H1 (cell line): ENCODE measurements around the gene DEDD. TPM values are rescaled to one million over a fixed set of nuclear protein-coding genes. Genes with fewer than 3 reads are reported as not detected.

Experiments
- CHD2 ChIP-seq: IDR thresholded peaks from 2 replicates; pipeline ENCODE4 v1.6.1; 2012; ENCODE audit warnings: low read length, improper control_type of control experiment
- EGR1 ChIP-seq: IDR thresholded peaks from 2 replicates; pipeline ENCODE4 v1.6.1; 2011; ENCODE audit warnings: low read depth, low read length, borderline replicate concordance
- FOSL1 ChIP-seq: IDR thresholded peaks from 2 replicates; pipeline ENCODE4 v1.6.1; 2011; ENCODE audit warnings: mild to moderate bottlenecking, low read depth, low read length, moderate library complexity; ENCODE audit not compliant: insufficient read depth
- GABPA ChIP-seq: IDR thresholded peaks from 2 replicates; pipeline ENCODE4 v1.6.1; 2011; ENCODE audit warnings: mild to moderate bottlenecking, low read length, moderate library complexity, borderline replicate concordance; ENCODE audit not compliant: insufficient read depth
- PHF8 ChIP-seq: fragments of 200-600 bp; sonication (generic); conservative IDR thresholded peaks from 2 replicates; pipeline ENCODE4 v1.7.1; 2012; ENCODE audit warnings: low read depth, mild to moderate bottlenecking, inconsistent platforms, low read length, moderate library complexity
- POLR2AphosphoS5 ChIP-seq: IDR thresholded peaks from 2 replicates; pipeline ENCODE4 v1.6.1; 2011; ENCODE audit warnings: low read depth, low read length
- TAF1 ChIP-seq: IDR thresholded peaks from 2 replicates; pipeline ENCODE4 v1.6.1; 2011; ENCODE audit warnings: mild to moderate bottlenecking, low read depth, low read length
- TEAD4 ChIP-seq: IDR thresholded peaks from 2 replicates; pipeline ENCODE4 v1.6.1; 2012; ENCODE audit warnings: low read depth, low read length, inconsistent platforms, mixed read lengths
- polyA plus RNA-seq, 7 experiments: library from polyadenylated mRNA; depleted of rRNA in 3 of 7; stranded (reverse) in 5 of 7; unstranded in 2 of 7; fragments of >200 nt in 5 of 7; fragments of 200-250 nt in 2 of 7; gene quantifications; 1 replicate in 5 of 7; 2 replicates in 1 of 7; 4 replicates in 1 of 7; pipeline versions ENCODE4 v1.2.1 to v1.2.3, GENCODE V29; 2011 to 2013; ENCODE audit warnings: missing spikeins in 2 of 7, mixed read lengths in 2 of 7
- total RNA-seq: library from RNA; stranded (reverse); fragmentation: NEBNext Ultra II Directional; extraction: Animal tissue kit (Norgen Biotek cat#: 25700); gene quantifications from 2 replicates; pipeline ENCODE4 v1.2.1, GENCODE V29; 2021
- TF ChIP-seq, protein P1 (sequence below): fragments of 300-600 bp; sonication (generic); IDR thresholded peaks from 2 replicates; pipeline ENCODE4 v1.7.1; 2012; ENCODE audit warnings: low read length, moderate library complexity, mild to moderate bottlenecking, inconsistent platforms; ENCODE audit not compliant: insufficient replicate concordance
- TF ChIP-seq, protein P2 (sequence below): IDR thresholded peaks from 2 replicates; pipeline ENCODE4 v1.6.1; 2011; ENCODE audit warnings: low read depth, mild to moderate bottlenecking, low read length; ENCODE audit not compliant: insufficient read depth

DEDD gene
- total and polyA plus RNA-seq, 2 of the 8 experiments (the other 6 are each of a cell fraction or from before 2014, with no cell fraction given): 42.6 to 55.9 TPM

DNA sequence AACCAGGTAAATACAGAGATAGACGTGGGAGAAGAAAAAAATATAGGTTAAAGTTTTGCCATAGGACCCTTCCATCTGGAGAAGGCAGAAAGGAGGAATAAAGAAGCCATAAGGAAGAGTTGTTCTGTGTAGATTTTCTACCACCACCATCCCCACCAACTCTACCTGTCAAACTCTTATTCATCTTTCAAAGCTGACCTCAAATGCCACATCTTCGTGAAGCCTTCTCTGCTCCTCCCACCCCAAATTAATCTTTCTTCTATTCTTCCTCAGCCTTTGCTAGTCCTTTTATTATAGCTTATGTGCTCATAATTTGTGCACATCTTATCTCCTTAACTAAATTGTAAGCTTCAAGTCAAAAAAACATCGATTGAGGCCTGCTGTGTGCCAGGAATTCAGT, 41.9 kb downstream of the DEDD start (continued):
- TF ChIP-seq, protein P1, sequence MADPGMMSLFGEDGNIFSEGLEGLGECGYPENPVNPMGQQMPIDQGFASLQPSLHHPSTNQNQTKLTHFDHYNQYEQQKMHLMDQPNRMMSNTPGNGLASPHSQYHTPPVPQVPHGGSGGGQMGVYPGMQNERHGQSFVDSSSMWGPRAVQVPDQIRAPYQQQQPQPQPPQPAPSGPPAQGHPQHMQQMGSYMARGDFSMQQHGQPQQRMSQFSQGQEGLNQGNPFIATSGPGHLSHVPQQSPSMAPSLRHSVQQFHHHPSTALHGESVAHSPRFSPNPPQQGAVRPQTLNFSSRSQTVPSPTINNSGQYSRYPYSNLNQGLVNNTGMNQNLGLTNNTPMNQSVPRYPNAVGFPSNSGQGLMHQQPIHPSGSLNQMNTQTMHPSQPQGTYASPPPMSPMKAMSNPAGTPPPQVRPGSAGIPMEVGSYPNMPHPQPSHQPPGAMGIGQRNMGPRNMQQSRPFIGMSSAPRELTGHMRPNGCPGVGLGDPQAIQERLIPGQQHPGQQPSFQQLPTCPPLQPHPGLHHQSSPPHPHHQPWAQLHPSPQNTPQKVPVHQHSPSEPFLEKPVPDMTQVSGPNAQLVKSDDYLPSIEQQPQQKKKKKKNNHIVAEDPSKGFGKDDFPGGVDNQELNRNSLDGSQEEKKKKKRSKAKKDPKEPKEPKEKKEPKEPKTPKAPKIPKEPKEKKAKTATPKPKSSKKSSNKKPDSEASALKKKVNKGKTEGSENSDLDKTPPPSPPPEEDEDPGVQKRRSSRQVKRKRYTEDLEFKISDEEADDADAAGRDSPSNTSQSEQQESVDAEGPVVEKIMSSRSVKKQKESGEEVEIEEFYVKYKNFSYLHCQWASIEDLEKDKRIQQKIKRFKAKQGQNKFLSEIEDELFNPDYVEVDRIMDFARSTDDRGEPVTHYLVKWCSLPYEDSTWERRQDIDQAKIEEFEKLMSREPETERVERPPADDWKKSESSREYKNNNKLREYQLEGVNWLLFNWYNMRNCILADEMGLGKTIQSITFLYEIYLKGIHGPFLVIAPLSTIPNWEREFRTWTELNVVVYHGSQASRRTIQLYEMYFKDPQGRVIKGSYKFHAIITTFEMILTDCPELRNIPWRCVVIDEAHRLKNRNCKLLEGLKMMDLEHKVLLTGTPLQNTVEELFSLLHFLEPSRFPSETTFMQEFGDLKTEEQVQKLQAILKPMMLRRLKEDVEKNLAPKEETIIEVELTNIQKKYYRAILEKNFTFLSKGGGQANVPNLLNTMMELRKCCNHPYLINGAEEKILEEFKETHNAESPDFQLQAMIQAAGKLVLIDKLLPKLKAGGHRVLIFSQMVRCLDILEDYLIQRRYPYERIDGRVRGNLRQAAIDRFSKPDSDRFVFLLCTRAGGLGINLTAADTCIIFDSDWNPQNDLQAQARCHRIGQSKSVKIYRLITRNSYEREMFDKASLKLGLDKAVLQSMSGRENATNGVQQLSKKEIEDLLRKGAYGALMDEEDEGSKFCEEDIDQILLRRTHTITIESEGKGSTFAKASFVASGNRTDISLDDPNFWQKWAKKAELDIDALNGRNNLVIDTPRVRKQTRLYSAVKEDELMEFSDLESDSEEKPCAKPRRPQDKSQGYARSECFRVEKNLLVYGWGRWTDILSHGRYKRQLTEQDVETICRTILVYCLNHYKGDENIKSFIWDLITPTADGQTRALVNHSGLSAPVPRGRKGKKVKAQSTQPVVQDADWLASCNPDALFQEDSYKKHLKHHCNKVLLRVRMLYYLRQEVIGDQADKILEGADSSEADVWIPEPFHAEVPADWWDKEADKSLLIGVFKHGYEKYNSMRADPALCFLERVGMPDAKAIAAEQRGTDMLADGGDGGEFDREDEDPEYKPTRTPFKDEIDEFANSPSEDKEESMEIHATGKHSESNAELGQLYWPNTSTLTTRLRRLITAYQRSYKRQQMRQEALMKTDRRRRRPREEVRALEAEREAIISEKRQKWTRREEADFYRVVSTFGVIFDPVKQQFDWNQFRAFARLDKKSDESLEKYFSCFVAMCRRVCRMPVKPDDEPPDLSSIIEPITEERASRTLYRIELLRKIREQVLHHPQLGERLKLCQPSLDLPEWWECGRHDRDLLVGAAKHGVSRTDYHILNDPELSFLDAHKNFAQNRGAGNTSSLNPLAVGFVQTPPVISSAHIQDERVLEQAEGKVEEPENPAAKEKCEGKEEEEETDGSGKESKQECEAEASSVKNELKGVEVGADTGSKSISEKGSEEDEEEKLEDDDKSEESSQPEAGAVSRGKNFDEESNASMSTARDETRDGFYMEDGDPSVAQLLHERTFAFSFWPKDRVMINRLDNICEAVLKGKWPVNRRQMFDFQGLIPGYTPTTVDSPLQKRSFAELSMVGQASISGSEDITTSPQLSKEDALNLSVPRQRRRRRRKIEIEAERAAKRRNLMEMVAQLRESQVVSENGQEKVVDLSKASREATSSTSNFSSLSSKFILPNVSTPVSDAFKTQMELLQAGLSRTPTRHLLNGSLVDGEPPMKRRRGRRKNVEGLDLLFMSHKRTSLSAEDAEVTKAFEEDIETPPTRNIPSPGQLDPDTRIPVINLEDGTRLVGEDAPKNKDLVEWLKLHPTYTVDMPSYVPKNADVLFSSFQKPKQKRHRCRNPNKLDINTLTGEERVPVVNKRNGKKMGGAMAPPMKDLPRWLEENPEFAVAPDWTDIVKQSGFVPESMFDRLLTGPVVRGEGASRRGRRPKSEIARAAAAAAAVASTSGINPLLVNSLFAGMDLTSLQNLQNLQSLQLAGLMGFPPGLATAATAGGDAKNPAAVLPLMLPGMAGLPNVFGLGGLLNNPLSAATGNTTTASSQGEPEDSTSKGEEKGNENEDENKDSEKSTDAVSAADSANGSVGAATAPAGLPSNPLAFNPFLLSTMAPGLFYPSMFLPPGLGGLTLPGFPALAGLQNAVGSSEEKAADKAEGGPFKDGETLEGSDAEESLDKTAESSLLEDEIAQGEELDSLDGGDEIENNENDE: no peak
- TF ChIP-seq TEAD4: no peak
- TF ChIP-seq GABPA: no peak
- TF ChIP-seq, protein P2, sequence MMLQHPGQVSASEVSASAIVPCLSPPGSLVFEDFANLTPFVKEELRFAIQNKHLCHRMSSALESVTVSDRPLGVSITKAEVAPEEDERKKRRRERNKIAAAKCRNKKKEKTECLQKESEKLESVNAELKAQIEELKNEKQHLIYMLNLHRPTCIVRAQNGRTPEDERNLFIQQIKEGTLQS: no peak
- no peak for TF ChIP-seq PHF8
- TF ChIP-seq CHD2: no peak
- no peak for TF ChIP-seq TAF1
- no peak for TF ChIP-seq EGR1
- no peak for TF ChIP-seq POLR2AphosphoS5
- no peak for TF ChIP-seq FOSL1
